Tibial nerve (tissue), 4 donors: ENCODE results near the gene TRPM4. TPM values are rescaled to one million over a fixed set of nuclear protein-coding genes. Genes with fewer than 3 reads are reported as not detected.

Source experiments
- DNase-seq, 2 donors: peaks; one replicate each; pipeline ENCODE4 v3.0.0-alpha.2; 2019; ENCODE audit warnings: low spot score in 2 of 2
- H3K27ac ChIP-seq, 4 donors: fragments of 200-600 bp; sonication (generic) in 3 of 4; one replicate each; pipeline ENCODE4 v1.5.1; 2017 to 2019; ENCODE audit warnings: mild to moderate bottlenecking in 1 of 4
- H3K27me3 ChIP-seq, 2 donors: fragments of 200-600 bp; sonication (generic) in 1 of 2; one replicate each; pipeline versions ENCODE4 v1.5.1 to v1.6.0; 2017 to 2019
- H3K36me3 ChIP-seq, 3 donors: fragments of 200-600 bp; sonication (generic); one replicate each; pipeline ENCODE4 v1.5.1; 2018 to 2019
- H3K4me1 ChIP-seq, 4 donors: fragments of 200-600 bp; sonication (generic) in 3 of 4; one replicate each; pipeline ENCODE4 v1.5.1; 2017 to 2019
- H3K4me3 ChIP-seq, 4 donors: fragments of 200-600 bp; sonication (generic) in 3 of 4; one replicate each; pipeline ENCODE4 v1.5.1; 2017 to 2019; ENCODE audit warnings: mild to moderate bottlenecking in 1 of 4, moderate library complexity in 1 of 4
- H3K9me3 ChIP-seq, 4 donors: fragments of 200-600 bp; sonication (generic) in 3 of 4; one replicate each; pipeline ENCODE4 v1.5.1; 2017 to 2019
- EP300 ChIP-seq, 2 donors: sonication (generic); formaldehyde crosslinking; IDR thresholded peaks; one replicate each; pipeline ENCODE4 v1.6.1; 2017; ENCODE audit warnings: antibody characterized with exemption in 2 of 2, mild to moderate bottlenecking in 1 of 2
- POLR2A ChIP-seq, 2 donors: fragments of 450-650 bp; IDR thresholded peaks; one replicate each; pipeline ENCODE4 v1.6.1; 2017; ENCODE audit warnings: antibody characterized with exemption in 2 of 2, mild to moderate bottlenecking in 2 of 2, moderate library complexity in 2 of 2
- WGBS, 2 donors: methylation state at CpG; one replicate each; pipeline ENCODE4 v1.1.5; 2018; 5-methylcytosine and 5-hydroxymethylcytosine counted together
- total RNA-seq, 4 donors: library from RNA; depleted of rRNA; stranded (reverse); fragments of >200 nt; gene quantifications; one replicate each; pipeline ENCODE4 v1.1.0, GENCODE V29; 2016
- TF ChIP-seq, protein P1 (sequence below), 5 experiments: fragments of 200-600 bp in 3 of 5; fragments of 450-650 bp in 2 of 5; sonication (generic) in 3 of 5; IDR thresholded peaks; one replicate each; pipeline ENCODE4 v1.5.1; 2016 to 2019; ENCODE audit warnings: antibody characterized with exemption in 5 of 5, mild to moderate bottlenecking in 3 of 5, moderate library complexity in 2 of 5

The TRPM4 gene
- total RNA-seq, 4 donors from 2014 or later, result 12.6 to 22.4 (median 16.7) TPM

GRCh38 chr19:49155820-49156346, 1.7 kb upstream of the TRPM4 start:
- Histone ChIP-seq H3K4me3 (no peak overlapping the region), H3K36me3 (no peaks in the 10 kb centered on the region), H3K4me1 (peaks cover 0 to 29% (median 15%) of the 10 kb centered on the region in 4 donors), H3K27ac (peak overlapping the region in 1 of 4 donors; percentile 26), H3K9me3 (no peaks in the 10 kb centered on the region), H3K27me3 (peaks cover 0 to 30% of the 10 kb centered on the region in 2 donors)
- WGBS, 2 donors, result 39 to 41% methylated on average over 4 of the region's 4 CpGs
- TF ChIP-seq, protein P1, sequence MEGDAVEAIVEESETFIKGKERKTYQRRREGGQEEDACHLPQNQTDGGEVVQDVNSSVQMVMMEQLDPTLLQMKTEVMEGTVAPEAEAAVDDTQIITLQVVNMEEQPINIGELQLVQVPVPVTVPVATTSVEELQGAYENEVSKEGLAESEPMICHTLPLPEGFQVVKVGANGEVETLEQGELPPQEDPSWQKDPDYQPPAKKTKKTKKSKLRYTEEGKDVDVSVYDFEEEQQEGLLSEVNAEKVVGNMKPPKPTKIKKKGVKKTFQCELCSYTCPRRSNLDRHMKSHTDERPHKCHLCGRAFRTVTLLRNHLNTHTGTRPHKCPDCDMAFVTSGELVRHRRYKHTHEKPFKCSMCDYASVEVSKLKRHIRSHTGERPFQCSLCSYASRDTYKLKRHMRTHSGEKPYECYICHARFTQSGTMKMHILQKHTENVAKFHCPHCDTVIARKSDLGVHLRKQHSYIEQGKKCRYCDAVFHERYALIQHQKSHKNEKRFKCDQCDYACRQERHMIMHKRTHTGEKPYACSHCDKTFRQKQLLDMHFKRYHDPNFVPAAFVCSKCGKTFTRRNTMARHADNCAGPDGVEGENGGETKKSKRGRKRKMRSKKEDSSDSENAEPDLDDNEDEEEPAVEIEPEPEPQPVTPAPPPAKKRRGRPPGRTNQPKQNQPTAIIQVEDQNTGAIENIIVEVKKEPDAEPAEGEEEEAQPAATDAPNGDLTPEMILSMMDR (IDR thresholded peaks at IDR 0.05), result no peak
- TF ChIP-seq EP300 (IDR thresholded peaks at IDR 0.05), result no peak
- TF ChIP-seq POLR2A (IDR thresholded peaks at IDR 0.05), result no peak
- no peak for DNase-seq

- peaks cover 0 to 25% (median 10%) of the 10 kb centered on the region in 4 donors for H3K4me1 ChIP-seq
- no peak for TF ChIP-seq EP300 (IDR thresholded peaks at IDR 0.05)
- TF ChIP-seq POLR2A (IDR thresholded peaks at IDR 0.05), result no peak
- TF ChIP-seq, protein P1 (IDR thresholded peaks at IDR 0.05), result no peak
- H3K9me3 ChIP-seq, result no peaks in the 10 kb centered on the region
- H3K36me3 ChIP-seq, result no peaks in the 10 kb centered on the region
- no peak for DNase-seq
- 84 to 85% methylated on average over 13 of the region's 13 CpGs for WGBS, 2 donors
- no peak overlapping the region for H3K4me3 ChIP-seq
- peaks cover 0 to 38% of the 10 kb centered on the region in 2 donors for H3K27me3 ChIP-seq
- H3K27ac ChIP-seq, result no peak overlapping the region
Measured at GRCh38 chr19:49160450-49161189, 3.0 kb downstream of the TRPM4 start.

GRCh38 chr19:49161987-49162386, 4.4 kb downstream of the TRPM4 start:
- H3K36me3 ChIP-seq, result no peaks in the 10 kb centered on the region
- H3K4me3 ChIP-seq, result no peak overlapping the region
- H3K27ac ChIP-seq, result no peak overlapping the region
- TF ChIP-seq POLR2A (IDR thresholded peaks at IDR 0.05), result no peak
- no peak for TF ChIP-seq EP300 (IDR thresholded peaks at IDR 0.05)
- TF ChIP-seq, protein P1 (IDR thresholded peaks at IDR 0.05), result no peak
- DNase-seq, result no peak
- peaks cover 0 to 30% (median 10%) of the 10 kb centered on the region in 4 donors for H3K4me1 ChIP-seq
- WGBS, 2 donors, result 52 to 54% methylated on average over 4 of the region's 4 CpGs
- H3K9me3 ChIP-seq, result no peaks in the 10 kb centered on the region
- peaks cover 0 to 47% of the 10 kb centered on the region in 2 donors for H3K27me3 ChIP-seq

DNA sequence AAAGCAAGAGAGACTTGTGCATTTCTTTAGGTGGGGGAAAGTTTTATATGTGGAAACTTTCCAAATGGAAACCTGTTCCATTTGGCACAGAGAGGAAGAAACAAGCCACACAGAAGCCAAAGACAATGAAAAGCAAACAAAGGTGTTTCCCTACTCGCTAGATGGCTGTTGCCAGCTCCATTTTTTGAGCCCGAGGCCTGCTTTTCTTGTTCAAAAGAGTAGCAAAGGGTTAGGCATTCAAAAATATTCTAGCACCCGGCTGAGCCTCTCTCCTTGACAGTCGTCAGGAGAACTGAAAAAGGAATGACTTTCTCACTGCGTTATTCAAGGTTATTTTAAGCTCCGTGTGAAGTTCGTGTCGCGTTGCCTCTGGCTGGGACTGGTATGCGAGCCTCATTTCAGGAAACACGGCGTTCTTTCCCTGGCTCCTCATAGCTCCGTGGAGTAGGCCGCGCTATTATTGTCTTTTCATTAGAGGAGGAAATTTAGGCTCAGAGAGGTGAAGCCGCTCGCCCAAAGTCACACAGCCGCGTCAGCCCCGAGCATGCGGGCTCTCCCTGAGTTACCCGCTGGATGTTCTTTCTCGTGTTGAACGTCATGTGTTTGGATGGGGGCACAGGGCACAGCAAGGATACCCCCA, 7.6 kb downstream of the TRPM4 start:
- TF ChIP-seq, protein P1 (IDR thresholded peaks at IDR 0.05), result no peak
- TF ChIP-seq EP300 (IDR thresholded peaks at IDR 0.05), result no peak
- TF ChIP-seq POLR2A (IDR thresholded peaks at IDR 0.05), result no peak
- Histone ChIP-seq H3K4me1 (peaks cover 0 to 12% (median 0%) of the 10 kb centered on the region in 4 donors), H3K36me3 (peaks cover 0 to 21% (median 0%) of the 10 kb centered on the region in 3 donors), H3K9me3 (no peaks in the 10 kb centered on the region), H3K27ac (peak overlapping the region in 2 of 4 donors; percentile 49 to 52), H3K4me3 (no peak overlapping the region), H3K27me3 (peaks cover 0 to 29% of the 10 kb centered on the region in 2 donors)
- DNase-seq, result no peak
- WGBS, 2 donors, result 46 to 54% methylated on average over 24 of the region's 24 CpGs
